ENCODE data around the gene MAPK12. TPM values are rescaled to one million over a fixed set of nuclear protein-coding genes. Genes with fewer than 3 reads are reported as not detected.

MAPK12 gene
- polyA plus RNA-seq, 1 donor from 2014 or later: 36.7 TPM

DNA sequence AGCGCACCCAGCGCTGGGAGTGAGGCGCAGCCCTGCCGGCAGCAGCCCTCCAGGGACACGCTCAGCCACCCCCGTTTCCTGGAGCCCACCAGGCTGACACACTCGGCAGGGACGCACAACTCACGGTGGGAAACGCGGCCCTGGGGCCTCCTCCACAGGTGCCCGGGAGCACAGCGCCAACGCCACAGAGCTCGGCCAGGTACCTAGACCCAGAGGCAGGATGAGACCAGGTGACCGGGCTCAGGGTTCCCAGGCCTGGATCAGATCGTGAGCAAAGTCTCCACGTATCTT lies 34.7 kb downstream of the MAPK12 start:
- H4K20me1 ChIP-seq (ENCODE audit: insufficient read depth): no peaks in the 10 kb centered on the region
- H3K27ac ChIP-seq (ENCODE audit: low read length): no peak overlapping the region
- no peak overlapping the region for H3K9ac ChIP-seq (ENCODE audit: low read length)
- no peak overlapping the region for H3K4me2 ChIP-seq (ENCODE audit: low read length)
- no peaks in the 10 kb centered on the region for H3K36me3 ChIP-seq (ENCODE audit: insufficient read depth, low read length)
- H3K9me3 ChIP-seq (ENCODE audit: low read length): no peaks in the 10 kb centered on the region
- H3F3A ChIP-seq (ENCODE audit: insufficient read depth, low read length, poor library complexity, severe bottlenecking): no peaks in the 10 kb centered on the region
- no peak overlapping the region for H2AFZ ChIP-seq (ENCODE audit: low read depth, low read length)
- no peaks in the 10 kb centered on the region for H3K9me2 ChIP-seq (ENCODE audit: insufficient read depth, low read length)
- no peak overlapping the region for H3K4me3 ChIP-seq (ENCODE audit: low read length)
- no peaks in the 10 kb centered on the region for H3K27me3 ChIP-seq (ENCODE audit: insufficient read depth, low read depth, low read length)
- no peaks in the 10 kb centered on the region for H3K79me2 ChIP-seq (replicated peaks; ENCODE audit: insufficient read depth, low read length)
- TF ChIP-seq, protein P1, sequence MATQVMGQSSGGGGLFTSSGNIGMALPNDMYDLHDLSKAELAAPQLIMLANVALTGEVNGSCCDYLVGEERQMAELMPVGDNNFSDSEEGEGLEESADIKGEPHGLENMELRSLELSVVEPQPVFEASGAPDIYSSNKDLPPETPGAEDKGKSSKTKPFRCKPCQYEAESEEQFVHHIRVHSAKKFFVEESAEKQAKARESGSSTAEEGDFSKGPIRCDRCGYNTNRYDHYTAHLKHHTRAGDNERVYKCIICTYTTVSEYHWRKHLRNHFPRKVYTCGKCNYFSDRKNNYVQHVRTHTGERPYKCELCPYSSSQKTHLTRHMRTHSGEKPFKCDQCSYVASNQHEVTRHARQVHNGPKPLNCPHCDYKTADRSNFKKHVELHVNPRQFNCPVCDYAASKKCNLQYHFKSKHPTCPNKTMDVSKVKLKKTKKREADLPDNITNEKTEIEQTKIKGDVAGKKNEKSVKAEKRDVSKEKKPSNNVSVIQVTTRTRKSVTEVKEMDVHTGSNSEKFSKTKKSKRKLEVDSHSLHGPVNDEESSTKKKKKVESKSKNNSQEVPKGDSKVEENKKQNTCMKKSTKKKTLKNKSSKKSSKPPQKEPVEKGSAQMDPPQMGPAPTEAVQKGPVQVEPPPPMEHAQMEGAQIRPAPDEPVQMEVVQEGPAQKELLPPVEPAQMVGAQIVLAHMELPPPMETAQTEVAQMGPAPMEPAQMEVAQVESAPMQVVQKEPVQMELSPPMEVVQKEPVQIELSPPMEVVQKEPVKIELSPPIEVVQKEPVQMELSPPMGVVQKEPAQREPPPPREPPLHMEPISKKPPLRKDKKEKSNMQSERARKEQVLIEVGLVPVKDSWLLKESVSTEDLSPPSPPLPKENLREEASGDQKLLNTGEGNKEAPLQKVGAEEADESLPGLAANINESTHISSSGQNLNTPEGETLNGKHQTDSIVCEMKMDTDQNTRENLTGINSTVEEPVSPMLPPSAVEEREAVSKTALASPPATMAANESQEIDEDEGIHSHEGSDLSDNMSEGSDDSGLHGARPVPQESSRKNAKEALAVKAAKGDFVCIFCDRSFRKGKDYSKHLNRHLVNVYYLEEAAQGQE (IDR thresholded peaks at IDR 0.05; ENCODE audit: borderline replicate concordance): no peak
- TF ChIP-seq MXI1 (conservative IDR thresholded peaks at IDR 0.05; ENCODE audit: poor library complexity, severe bottlenecking) (no peak), TAF1 (IDR thresholded peaks at IDR 0.05; ENCODE audit: low read depth) (no peak), SMC3 (conservative IDR thresholded peaks at IDR 0.05; ENCODE audit: poor library complexity) (no peak), RAD21 (conservative IDR thresholded peaks at IDR 0.05) (no peak), EP300 (conservative IDR thresholded peaks at IDR 0.05; ENCODE audit: poor library complexity, severe bottlenecking) (no peak), EZH2 (IDR thresholded peaks at IDR 0.05; ENCODE audit: borderline replicate concordance, insufficient read depth, low read length, poor library complexity, severe bottlenecking) (no peak), POLR2AphosphoS5 (IDR thresholded peaks at IDR 0.05) (no peak)
- TF ChIP-seq, protein P2, sequence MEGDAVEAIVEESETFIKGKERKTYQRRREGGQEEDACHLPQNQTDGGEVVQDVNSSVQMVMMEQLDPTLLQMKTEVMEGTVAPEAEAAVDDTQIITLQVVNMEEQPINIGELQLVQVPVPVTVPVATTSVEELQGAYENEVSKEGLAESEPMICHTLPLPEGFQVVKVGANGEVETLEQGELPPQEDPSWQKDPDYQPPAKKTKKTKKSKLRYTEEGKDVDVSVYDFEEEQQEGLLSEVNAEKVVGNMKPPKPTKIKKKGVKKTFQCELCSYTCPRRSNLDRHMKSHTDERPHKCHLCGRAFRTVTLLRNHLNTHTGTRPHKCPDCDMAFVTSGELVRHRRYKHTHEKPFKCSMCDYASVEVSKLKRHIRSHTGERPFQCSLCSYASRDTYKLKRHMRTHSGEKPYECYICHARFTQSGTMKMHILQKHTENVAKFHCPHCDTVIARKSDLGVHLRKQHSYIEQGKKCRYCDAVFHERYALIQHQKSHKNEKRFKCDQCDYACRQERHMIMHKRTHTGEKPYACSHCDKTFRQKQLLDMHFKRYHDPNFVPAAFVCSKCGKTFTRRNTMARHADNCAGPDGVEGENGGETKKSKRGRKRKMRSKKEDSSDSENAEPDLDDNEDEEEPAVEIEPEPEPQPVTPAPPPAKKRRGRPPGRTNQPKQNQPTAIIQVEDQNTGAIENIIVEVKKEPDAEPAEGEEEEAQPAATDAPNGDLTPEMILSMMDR (IDR thresholded peaks at IDR 0.05; ENCODE audit: poor library complexity, severe bottlenecking): no peak

DNA sequence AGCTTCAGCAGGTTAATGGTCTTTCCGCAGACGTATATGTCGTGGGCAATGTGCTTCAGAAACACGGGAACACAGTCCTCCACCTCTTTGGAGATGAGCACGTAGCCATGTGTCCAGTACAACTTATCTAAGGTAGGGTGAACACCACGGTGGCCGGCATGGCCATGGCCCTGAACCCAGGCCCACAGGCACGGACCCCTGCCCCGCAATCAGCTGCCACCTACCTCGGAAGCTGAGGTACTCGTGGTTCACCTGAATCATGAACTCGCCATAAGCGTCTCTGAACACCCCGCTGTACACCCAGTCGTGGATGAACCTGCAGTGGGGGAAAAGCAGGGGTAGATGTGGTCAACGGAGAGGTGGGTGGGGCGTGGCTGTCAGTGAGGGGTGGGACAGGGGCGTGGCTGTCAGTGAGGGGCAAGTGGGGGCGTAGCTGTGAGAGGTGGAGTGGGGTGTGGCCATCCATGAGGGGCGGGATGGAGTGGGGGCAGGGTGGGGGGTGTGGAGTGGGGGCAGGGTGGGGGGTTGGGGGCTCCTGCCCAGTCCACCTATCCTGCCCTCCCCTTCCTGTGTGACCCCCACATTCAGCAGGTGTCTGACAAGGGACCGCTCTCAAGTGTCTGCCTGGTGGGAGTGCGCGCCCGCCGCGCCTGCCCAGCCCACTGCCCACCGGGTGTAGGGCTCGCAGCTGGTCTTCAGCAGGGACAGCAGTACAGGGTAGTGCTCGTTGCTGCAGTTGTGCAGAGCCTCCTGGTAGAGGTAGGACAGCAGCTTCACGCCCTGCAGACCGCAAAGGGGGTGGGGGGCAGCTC lies 35.2 kb downstream of the MAPK12 start:
- Histone ChIP-seq H4K20me1 (ENCODE audit: insufficient read depth) (no peaks in the 10 kb centered on the region), H2AFZ (ENCODE audit: low read depth, low read length) (no peak overlapping the region), H3K9me2 (ENCODE audit: insufficient read depth, low read length) (no peaks in the 10 kb centered on the region), H3K4me3 (ENCODE audit: low read length) (no peak overlapping the region), H3K27ac (ENCODE audit: low read length) (no peak overlapping the region), H3K9ac (ENCODE audit: low read length) (no peak overlapping the region), H3K79me2 (replicated peaks; ENCODE audit: insufficient read depth, low read length) (no peaks in the 10 kb centered on the region), H3K4me2 (ENCODE audit: low read length) (no peak overlapping the region), H3K27me3 (ENCODE audit: insufficient read depth, low read depth, low read length) (no peaks in the 10 kb centered on the region), H3F3A (ENCODE audit: insufficient read depth, low read length, poor library complexity, severe bottlenecking) (no peaks in the 10 kb centered on the region), H3K36me3 (ENCODE audit: insufficient read depth, low read length) (no peaks in the 10 kb centered on the region), H3K9me3 (ENCODE audit: low read length) (no peaks in the 10 kb centered on the region)
- TF ChIP-seq SMC3 (conservative IDR thresholded peaks at IDR 0.05; ENCODE audit: poor library complexity): no peak
- TF ChIP-seq RAD21 (conservative IDR thresholded peaks at IDR 0.05): no peak
- TF ChIP-seq TAF1 (IDR thresholded peaks at IDR 0.05; ENCODE audit: low read depth): no peak
- TF ChIP-seq, protein P1 (IDR thresholded peaks at IDR 0.05; ENCODE audit: borderline replicate concordance): no peak
- TF ChIP-seq, protein P2 (IDR thresholded peaks at IDR 0.05; ENCODE audit: poor library complexity, severe bottlenecking): no peak
- no peak for TF ChIP-seq POLR2AphosphoS5 (IDR thresholded peaks at IDR 0.05)
- TF ChIP-seq MXI1 (conservative IDR thresholded peaks at IDR 0.05; ENCODE audit: poor library complexity, severe bottlenecking): no peak
- no peak for TF ChIP-seq EZH2 (IDR thresholded peaks at IDR 0.05; ENCODE audit: borderline replicate concordance, insufficient read depth, low read length, poor library complexity, severe bottlenecking)
- TF ChIP-seq EP300 (conservative IDR thresholded peaks at IDR 0.05; ENCODE audit: poor library complexity, severe bottlenecking): no peak
